ENCODE measurements around the gene SYVN1. TPM values are rescaled to one million over a fixed set of nuclear protein-coding genes. Genes with fewer than 3 reads are reported as not detected.
"Not testable (repeated sequence)": the region's sequence is repeated elsewhere in the genome, so short reads cannot be mapped to it uniquely, and the experiment has no call there.

The SYVN1 gene
- total RNA-seq, 1 donor from 2014 or later = 69.0 TPM

DNA sequence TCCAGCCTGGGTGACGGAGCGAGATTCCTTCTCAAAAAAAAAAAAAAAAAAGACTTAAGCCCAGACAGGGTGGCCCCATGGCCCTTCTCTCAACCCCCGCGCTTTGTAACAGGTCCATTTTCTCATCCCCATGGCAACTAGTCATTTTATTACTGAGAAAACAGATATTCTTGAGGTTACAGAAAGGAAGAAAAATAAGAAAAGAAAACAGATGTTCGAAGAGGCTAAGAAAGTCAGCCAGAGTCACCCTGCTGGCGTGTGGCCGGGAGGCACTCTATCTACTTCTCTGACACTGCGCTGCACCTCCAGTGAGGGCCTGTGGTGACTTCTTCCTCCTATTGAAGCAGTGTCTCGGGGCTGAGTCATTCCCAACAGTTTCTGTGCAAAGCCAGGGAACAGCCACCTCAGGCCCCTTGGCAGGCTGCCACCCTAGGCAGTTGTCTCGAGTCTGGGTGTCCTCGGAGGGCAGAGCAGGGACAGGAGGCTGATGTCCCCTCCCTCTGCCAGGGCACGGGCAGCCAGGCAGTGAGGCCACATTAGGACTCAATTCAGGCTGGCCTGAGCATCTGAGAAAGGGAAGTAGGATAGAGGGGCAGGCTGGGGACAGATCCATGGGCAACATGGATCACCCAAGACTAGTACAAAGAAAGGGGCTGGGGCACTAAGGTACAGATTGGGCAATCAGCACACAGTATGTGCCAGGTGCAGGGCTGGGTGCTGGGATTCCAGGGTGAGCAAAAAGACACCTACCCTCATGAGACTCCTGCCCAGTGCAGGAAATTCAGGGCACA is 16.4 kb upstream of the SYVN1 start:
- ATAC-seq = peak; percentile 96
- H3K4me3 ChIP-seq = no peak overlapping the region
- peaks cover 17% of the 10 kb centered on the region for H3K4me1 ChIP-seq
- peak; percentile 93 for DNase-seq
- no peaks in the 10 kb centered on the region for H3K36me3 ChIP-seq
- no peak for TF ChIP-seq CTCF (IDR thresholded peaks at IDR 0.05)
- H3K9me3 ChIP-seq = no peaks in the 10 kb centered on the region
- peak overlapping the region; percentile 71 for H3K27ac ChIP-seq
- intact Hi-C loops (cut with DNase I) = no loop called here
- H3K27me3 ChIP-seq = no peaks in the 10 kb centered on the region

- H3K36me3 ChIP-seq; DNase-seq; H3K9me3 ChIP-seq; H3K27me3 ChIP-seq; intact Hi-C loops (cut with DNase I); ATAC-seq; H3K4me3 ChIP-seq: not testable (repeated sequence)
- H3K27ac ChIP-seq = peak overlapping the region; percentile 71
- H3K4me1 ChIP-seq = peaks cover 17% of the 10 kb centered on the region
Observed at GRCh38 chr11:65150131-65150508, 15.8 kb upstream of the SYVN1 start.

DNA sequence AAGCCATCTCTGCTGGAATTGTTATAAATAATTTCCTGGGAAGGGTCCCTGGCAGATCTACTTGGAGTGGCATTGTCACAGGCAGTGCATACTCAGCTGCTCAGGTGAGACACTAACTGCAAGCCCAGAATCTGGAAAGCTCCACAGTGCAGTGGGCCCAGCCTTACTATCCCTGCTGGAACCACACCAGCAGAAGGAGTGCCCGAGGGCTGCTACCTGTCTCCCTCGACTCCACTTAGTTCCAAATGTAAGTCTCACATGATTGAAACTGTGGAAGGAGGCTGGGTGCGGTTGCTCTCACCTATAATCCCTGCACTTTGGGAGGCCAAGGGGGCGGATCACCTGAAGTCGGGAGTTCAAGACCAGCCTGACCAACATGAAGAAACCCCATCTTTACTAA is 14.3 kb upstream of the SYVN1 start:
- no peaks in the 10 kb centered on the region for H3K27me3 ChIP-seq
- no peak overlapping the region for H3K27ac ChIP-seq
- peaks cover 17% of the 10 kb centered on the region for H3K4me1 ChIP-seq
- H3K36me3 ChIP-seq = no peaks in the 10 kb centered on the region
- no peak overlapping the region for H3K4me3 ChIP-seq
- intact Hi-C loops (cut with DNase I) = no loop called here
- DNase-seq = no peak
- no peak for ATAC-seq
- TF ChIP-seq CTCF (IDR thresholded peaks at IDR 0.05) = no peak
- H3K9me3 ChIP-seq = no peaks in the 10 kb centered on the region

GRCh38 chr11:65147352-65148075 is 13.2 kb upstream of the SYVN1 start:
- Histone ChIP-seq H3K27me3 (no peaks in the 10 kb centered on the region), H3K9me3 (no peaks in the 10 kb centered on the region), H3K4me3 (no peak overlapping the region), H3K4me1 (peaks cover 17% of the 10 kb centered on the region), H3K27ac (no peak overlapping the region), H3K36me3 (no peaks in the 10 kb centered on the region)
- ATAC-seq (no peak), DNase-seq (no peak)
- TF ChIP-seq CTCF (IDR thresholded peaks at IDR 0.05) = no peak
- intact Hi-C loops (cut with DNase I) = no loop called here

DNA sequence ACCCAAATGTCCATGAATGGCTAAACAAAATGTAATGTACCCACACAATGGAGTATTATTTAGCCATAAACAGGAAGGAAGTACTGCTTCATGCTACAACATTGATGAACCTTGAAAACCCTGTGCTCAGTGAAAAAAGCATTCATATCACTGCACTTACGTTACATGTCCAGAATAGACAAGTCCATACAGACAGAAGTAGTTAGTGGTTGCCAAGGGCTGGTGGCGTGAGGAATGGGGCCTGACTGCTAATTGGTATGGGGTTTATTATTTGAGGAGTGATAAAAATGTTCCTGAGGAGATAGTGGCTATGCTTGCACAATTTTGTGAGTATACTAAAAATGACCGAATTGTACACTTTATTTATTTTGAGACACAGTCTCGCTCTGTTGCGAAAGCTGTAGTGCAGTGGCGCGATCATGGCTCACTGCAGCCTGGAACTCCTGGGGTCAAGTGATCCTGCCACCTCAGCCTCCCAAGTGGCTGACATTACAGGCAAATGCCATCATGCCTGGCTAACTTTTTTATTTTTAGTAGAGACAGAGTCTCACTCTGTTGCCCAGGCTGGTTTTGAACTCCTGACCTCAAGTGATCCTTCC is 7.7 kb upstream of the SYVN1 start:
- Histone ChIP-seq H3K4me1 (no peaks in the 10 kb centered on the region), H3K27ac (no peak overlapping the region), H3K27me3 (no peaks in the 10 kb centered on the region), H3K36me3 (no peaks in the 10 kb centered on the region), H3K9me3 (no peaks in the 10 kb centered on the region), H3K4me3 (no peak overlapping the region)
- DNase-seq (peak; percentile 67), ATAC-seq (peak; percentile 32)
- intact Hi-C loops (cut with DNase I) = no loop called here
- no peak for TF ChIP-seq CTCF (IDR thresholded peaks at IDR 0.05)

GRCh38 chr11:65136515-65137096 is 2.3 kb upstream of the SYVN1 start:
- no peak overlapping the region for H3K27ac ChIP-seq

More at GRCh38 chr11:65136515-65137096, 2.3 kb upstream of the SYVN1 start:
- Histone ChIP-seq H3K27me3 (no peaks in the 10 kb centered on the region), H3K4me1 (peaks cover 24% of the 10 kb centered on the region), H3K4me3 (no peak overlapping the region), H3K9me3 (no peaks in the 10 kb centered on the region), H3K36me3 (peaks cover 12% of the 10 kb centered on the region)
- ATAC-seq (no peak), DNase-seq (no peak)
- TF ChIP-seq CTCF (IDR thresholded peaks at IDR 0.05) = no peak
- intact Hi-C loops (cut with DNase I) = no loop called here
